NCI-H2081 treated with DMSO at 0.1 percent for 48 hours (cell line): ENCODE measurements around the gene ZBTB7B.

ENCODE experiments used
- DNase-seq: peaks from one replicate; lab custom pipeline; 2025; lab: John Stamatoyannopoulos, UW

ZBTB7B gene

DNA sequence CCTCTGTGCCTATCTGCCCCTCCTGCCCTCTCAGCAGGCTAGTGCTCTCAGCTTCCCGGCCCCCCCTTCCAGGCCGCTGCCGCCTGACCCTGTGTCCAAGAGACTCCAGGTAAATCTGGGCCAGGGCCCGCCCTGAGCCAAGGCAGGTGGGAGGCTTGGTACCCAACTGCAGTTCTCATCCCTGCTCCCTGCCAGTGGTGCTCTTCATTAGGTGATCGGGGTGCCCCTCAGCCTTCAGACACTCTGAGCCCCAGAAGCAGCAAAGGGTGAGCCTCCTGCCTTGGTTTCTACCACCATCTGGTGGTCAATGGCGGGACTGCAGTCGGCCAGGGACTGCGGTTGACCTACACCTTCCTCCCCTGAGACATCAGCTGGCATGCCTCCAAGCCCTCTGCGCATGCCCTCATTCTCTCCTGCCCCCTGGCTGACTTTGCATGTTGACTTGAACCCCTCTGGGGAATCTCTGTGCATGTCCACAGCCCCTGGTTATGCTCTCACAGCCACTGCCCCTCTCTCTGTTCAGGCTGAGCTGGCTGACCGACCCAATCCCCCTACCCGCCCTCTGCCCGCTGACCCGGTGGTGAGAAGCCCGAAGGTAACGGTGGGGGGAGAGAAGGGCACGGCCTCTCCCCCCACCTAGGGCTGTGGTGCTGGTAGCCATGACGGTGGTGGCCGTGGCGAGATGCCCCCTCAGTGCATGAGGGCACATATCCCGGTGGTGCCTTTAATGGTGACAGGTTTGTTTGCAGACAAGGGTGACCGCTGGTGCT lies 59.0 kb downstream of the ZBTB7B start:
- peak; percentile 48 for DNase-seq

DNA sequence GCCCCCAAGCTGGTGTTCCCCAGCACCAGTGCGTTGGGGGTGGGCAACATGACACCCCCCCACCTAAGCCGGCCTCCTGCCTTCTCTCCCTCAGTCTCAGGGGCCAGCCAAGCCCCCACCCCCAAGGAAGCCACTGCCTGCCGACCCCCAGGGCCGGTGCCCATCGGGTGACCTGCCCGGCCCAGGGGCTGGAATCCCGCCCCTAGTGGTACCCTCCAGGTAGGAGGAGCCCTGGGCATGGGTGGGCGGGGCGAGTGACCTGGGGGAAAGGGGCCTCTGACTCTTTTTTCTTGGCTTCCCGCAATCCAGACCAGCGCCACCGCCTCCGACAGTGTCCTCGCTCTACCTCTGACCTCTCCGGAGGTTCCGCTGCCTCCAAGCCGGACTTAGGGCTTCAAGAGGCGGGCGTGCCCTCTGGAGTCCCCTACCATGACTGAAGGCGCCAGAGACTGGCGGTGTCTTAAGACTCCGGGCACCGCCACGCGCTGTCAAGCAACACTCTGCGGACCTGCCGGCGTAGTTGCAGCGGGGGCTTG lies 59.6 kb downstream of the ZBTB7B start:
- no peak for DNase-seq

DNA sequence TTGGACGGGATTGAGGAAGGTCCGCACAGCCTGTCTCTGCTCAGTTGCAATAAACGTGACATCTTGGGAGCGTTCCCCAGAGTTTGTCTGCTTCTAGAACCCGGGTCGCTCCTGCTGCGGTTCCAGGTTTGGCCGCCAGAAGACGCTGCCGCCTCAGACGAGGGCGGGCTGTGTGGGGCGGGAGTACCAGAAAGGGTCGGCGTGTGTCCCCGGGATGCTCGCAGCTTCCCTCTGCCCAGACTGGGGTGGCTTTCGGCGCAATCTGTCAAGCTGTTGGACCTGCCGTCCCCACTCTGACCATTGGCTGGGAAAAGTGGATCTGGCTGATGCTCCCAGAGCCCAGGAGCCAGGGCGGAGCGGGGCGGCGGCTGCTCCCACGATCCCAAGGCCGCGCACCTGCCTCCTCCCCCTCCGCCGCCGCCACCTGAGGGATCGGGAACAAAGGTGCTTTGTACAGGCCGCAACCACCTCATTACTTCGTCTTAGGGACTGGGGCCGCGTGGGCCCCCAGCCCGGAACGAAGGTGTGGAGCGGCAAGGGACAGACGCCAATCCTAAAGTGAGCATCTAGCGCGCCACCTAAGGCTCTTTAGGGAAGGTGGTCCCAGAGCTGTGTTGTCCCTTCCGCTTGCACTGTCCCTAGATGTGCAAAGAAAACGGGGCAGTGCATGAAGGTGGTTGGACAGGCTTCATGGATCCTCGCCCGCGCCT lies 60.3 kb downstream of the ZBTB7B start:
- DNase-seq: no peak

DNA sequence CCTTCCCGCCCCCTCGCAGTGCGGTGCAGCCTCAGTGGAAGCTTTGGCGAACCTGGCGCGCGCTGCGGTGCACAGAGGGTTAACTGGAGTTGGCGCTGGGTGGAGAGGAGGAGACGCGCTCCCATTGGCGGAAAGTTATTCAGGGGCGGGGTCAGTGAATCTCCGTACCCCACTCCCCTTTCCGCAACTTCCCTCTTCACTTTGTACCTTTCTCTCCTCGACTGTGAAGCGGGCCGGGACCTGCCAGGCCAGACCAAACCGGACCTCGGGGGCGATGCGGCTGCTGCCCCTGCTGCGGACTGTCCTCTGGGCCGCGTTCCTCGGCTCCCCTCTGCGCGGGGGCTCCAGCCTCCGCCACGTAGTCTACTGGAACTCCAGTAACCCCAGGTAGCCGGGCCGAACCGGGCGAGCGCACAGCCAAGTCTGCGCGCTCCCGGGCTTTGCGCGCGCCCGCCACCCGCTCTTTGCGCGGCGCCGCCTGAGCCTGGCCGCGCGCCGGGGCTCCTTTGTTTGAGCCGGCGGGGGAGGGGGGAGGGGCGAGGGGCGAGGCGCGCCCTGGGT lies 61.0 kb downstream of the ZBTB7B start, which contains the start of gene EFNA4:
TSS of gene EFNA4 (plus strand) at position 191 of the 561 bp plus-strand sequence. CDS start at position 275, 84 bp downstream.
- DNase-seq: no peak

DNA sequence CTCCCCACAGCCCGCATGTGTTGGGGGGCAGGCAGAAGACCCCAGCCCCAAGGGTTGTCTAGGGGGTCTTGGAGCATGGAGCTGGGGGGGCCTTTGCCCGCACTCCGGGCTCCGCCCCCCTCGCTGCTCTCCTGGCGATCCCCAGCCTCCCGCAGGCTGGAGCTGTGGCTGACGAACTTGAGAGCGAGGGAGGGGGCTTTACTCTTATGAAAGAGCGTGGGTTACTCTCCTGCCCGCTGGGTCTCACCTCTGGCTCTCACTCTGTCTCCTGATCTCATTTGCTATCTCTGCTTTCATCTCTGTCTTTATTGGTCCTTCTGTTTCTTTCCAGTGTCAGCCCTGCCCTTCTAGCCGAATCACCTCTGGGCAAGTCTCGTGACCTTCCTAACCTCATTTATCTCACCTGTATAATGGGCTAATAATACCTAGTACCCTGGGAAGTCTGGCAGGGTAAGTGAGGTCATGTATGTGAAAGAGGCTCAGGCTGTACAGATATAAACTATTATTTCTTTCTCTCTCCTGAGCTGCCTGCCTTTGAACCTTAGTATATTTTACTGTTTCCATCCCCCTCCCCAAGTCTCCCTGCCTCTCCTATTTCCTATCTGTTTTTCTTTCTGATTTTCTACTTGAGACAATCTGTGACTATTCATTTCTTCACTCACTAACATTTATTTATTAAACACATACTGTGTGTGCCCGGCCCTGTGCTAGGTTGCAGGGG lies 61.7 kb downstream of the ZBTB7B start:
- DNase-seq: no peak

DNA sequence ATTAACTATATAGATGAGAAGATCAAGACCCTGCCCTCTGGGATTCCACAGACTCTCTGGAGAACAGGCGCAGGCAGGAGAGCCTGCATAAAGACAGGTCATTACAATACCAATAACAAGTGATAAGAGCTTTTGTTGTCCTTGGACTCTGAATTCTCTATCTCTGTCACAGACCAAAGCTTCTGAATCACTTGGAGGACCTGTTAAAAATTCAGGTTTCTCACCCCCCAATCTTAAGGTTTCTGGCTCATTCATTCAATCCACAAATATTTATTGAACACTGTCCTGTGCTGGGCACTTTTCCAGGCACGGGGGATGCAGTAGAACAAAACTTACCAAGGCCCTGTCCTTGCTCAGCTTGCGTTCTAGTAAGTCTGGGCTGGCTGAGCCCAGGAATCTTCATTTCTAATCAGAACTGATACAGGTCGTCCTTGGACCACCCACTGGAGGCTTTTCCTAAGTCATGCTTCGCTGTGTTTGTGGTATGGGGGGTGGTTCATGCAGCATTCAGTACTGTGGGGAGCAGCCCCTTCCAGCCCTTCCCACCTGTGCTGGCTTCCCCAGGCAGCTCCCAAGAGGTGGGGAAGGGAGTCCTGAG lies 62.3 kb downstream of the ZBTB7B start:
- no peak for DNase-seq

DNA sequence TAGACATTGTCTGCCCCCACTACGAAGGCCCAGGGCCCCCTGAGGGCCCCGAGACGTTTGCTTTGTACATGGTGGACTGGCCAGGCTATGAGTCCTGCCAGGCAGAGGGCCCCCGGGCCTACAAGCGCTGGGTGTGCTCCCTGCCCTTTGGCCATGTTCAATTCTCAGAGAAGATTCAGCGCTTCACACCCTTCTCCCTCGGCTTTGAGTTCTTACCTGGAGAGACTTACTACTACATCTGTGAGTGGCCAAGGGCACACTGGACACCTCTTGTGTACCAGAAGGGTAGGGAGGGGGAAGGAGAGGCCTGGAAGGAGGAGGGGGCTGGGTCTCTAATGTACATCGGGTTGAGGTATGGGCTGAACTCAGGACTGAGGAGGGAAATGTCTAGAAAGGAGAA lies 64.2 kb downstream of the ZBTB7B start:
- DNase-seq: no peak
